Measurements from ENCODE around the gene NPY2R.

NPY2R gene

GRCh38 chr4:155248002-155248896 is 39.8 kb downstream of the NPY2R start:
- no peak for DNase-seq (ENCODE audit: low read depth in 1 of 2, low spot score in 1 of 2)

DNA sequence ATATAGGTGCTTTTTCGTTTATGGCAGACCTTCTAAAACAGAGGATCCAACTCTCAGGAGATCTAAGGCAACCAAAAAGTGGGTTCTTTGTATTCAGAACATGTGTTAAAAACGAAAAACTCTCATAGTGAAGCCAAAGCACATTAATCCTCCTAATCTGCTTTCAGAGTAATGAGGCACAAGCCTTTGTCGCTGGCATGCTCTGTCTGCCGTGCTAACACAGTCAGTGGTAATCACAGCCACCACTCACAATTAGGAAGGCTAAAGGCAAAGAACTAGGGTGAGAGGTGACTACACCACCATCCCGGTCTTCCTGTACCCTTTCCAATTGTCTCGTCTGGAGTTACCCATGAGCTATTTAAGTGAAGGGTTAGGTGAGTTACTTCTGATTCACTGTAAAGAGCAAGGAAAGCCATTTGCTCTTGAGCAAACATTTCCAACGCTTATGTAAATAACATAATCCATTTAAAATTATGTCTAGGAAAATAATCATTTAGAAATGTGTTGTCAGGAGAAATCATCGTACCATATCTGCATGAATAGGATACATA is 40.7 kb downstream of the NPY2R start:
- no peak for DNase-seq (ENCODE audit: low read depth in 1 of 2, low spot score in 1 of 2)

GRCh38 chr4:155252327-155252726 is 43.9 kb downstream of the NPY2R start:
- no peak for DNase-seq (ENCODE audit: low read depth in 1 of 2, low spot score in 1 of 2)

GRCh38 chr4:155263480-155263879 is 55.0 kb downstream of the NPY2R start:
- no peak for DNase-seq (ENCODE audit: low read depth in 1 of 2, low spot score in 1 of 2)

DNA sequence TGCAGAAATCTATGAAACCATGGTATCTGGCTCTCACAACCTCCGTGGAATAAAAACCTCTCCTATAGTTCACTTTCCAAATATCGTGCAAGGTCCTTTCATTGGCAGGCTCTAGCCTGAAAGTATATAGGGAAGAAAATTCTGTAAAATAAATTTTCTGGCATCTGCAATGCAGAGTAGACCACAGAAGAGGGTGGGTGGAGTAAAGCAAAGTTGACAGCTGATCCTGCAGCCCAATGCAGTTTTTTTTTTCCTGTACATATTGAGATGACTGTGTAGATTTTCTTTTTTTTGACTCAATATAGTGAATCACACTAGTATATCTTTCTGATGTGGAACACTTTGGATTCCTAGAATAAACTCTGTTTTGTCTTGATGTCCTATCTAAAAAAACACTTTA is 56.7 kb downstream of the NPY2R start:
- DNase-seq (ENCODE audit: low read depth in 1 of 2, low spot score in 1 of 2), result no peak

Measured in stimulated activated CD4-positive, alpha-beta T cell treated with anti-CD3 and anti-CD28 coated beads, Interleukin-15, amount 100 ng/mL, for 1 hour (primary cell).